PFSK-1 (cell line): Measurements from ENCODE around the gene PIGR.

Source experiments
- FOXP2 ChIP-seq: optimal IDR thresholded peaks from 2 replicates; pipeline ENCODE3; 2011; ENCODE audit warnings: borderline replicate concordance, control low read depth, inconsistent platforms; ENCODE audit not compliant: insufficient read depth; ENCODE audit errors: extremely low read length, extremely low read depth
- POLR2AphosphoS5 ChIP-seq: IDR thresholded peaks from 2 replicates; pipeline ENCODE4 v1.6.1; 2012; ENCODE audit warnings: low read depth, mild to moderate bottlenecking, control low read depth, low read length, moderate library complexity
- REST ChIP-seq, 2 experiments: IDR thresholded peaks; 2 replicates each; pipeline versions ENCODE4 v1.6.1 to v1.8.0; 2011 to 2012; ENCODE audit warnings: low read depth in 2 of 2, low read length in 2 of 2, control low read depth in 1 of 2, inconsistent platforms in 1 of 2, mild to moderate bottlenecking in 1 of 2, moderate library complexity in 1 of 2; ENCODE audit not compliant: insufficient read depth in 1 of 2
- SIN3A ChIP-seq: IDR thresholded peaks from 2 replicates; pipeline ENCODE4 v1.6.1; 2012; ENCODE audit warnings: mild to moderate bottlenecking, low read length, moderate library complexity, borderline replicate concordance; ENCODE audit not compliant: insufficient read depth
- TAF1 ChIP-seq: IDR thresholded peaks from 2 replicates; pipeline ENCODE4 v1.6.1; 2012; ENCODE audit warnings: low read length, control low read depth, borderline replicate concordance; ENCODE audit not compliant: insufficient read depth

The PIGR gene

GRCh38 chr1:206939841-206940587, 6.3 kb downstream of the PIGR start:
- TF ChIP-seq FOXP2 = no peak
- no peak for TF ChIP-seq SIN3A
- TF ChIP-seq TAF1 = no peak
- TF ChIP-seq REST (IDR thresholded peaks at IDR 0.05; ENCODE audit: insufficient read depth in 1 of 2, low read depth in 2 of 2, low read length in 2 of 2) = no peak
- TF ChIP-seq POLR2AphosphoS5 = no peak

GRCh38 chr1:206939131-206939530, 7.1 kb downstream of the PIGR start:
- no peak for TF ChIP-seq FOXP2
- no peak for TF ChIP-seq SIN3A
- TF ChIP-seq REST (IDR thresholded peaks at IDR 0.05; ENCODE audit: insufficient read depth in 1 of 2, low read depth in 2 of 2, low read length in 2 of 2) = no peak
- no peak for TF ChIP-seq POLR2AphosphoS5

- TF ChIP-seq FOXP2 (no peak), POLR2AphosphoS5 (no peak), TAF1 (no peak), SIN3A (no peak)
These were observed 8.8 kb downstream of the PIGR start for GRCh38 chr1:206937425-206937824.

DNA sequence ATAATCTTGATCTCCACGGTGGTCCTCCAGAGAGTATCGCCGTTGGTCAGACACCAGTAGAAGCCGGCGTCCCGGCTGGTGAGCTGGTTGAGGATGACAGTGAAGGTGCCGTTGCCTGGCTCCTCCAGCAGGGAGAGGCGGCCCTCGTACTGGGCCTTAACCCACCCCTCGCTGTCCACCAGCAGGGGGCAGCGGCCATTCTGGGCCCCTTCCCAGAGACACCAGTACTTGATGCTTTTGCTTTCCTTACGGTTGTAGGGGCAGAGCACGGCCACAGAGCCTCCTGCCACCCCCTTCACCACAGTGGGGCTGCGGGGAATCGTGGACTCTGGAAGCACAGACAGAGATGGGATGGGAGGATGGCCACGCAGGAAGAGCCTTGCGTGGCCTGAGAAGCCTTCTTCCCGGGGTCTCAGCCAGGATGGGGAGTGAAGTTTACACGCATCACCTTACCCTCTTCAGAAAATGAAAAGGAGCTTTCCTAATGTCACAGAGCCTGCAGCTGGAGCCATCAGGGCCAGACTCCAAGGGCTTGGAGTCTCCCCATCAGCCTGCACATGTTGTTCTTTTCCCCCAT, 10.7 kb downstream of the PIGR start:
- TF ChIP-seq REST (IDR thresholded peaks at IDR 0.05; ENCODE audit: insufficient read depth in 1 of 2, low read depth in 2 of 2, low read length in 2 of 2) (no peak), SIN3A (no peak), TAF1 (no peak), POLR2AphosphoS5 (no peak), FOXP2 (no peak)

GRCh38 chr1:206933333-206933945, 12.8 kb downstream of the PIGR start:
- no peak for TF ChIP-seq POLR2AphosphoS5
- no peak for TF ChIP-seq TAF1
- TF ChIP-seq REST (IDR thresholded peaks at IDR 0.05; ENCODE audit: insufficient read depth in 1 of 2, low read depth in 2 of 2, low read length in 2 of 2) = no peak
- no peak for TF ChIP-seq SIN3A
- TF ChIP-seq FOXP2 = no peak
